Vagina (tissue), 2 donors: ENCODE results near the gene GRAMD1C. TPM values are rescaled to one million over a fixed set of nuclear protein-coding genes. Genes with fewer than 3 reads are reported as not detected.

Experiments
- DNase-seq, 2 donors: peaks; one replicate each; pipeline ENCODE4 v3.0.0-alpha.2; 2017; ENCODE audit errors: extremely low spot score in 2 of 2
- H3K27ac ChIP-seq: fragments of 200-600 bp; sonication (generic); one replicate; pipeline ENCODE4 v1.5.1; 2019
- H3K27me3 ChIP-seq: fragments of 200-600 bp; sonication (generic); one replicate; pipeline ENCODE4 v1.5.1; 2019
- H3K36me3 ChIP-seq, 2 donors: fragments of 200-600 bp; sonication (generic); one replicate each; pipeline ENCODE4 v1.5.1; 2017 to 2019
- H3K4me1 ChIP-seq: fragments of 200-600 bp; sonication (generic); one replicate; pipeline ENCODE4 v1.5.1; 2019
- H3K4me3 ChIP-seq, 2 donors: fragments of 200-600 bp; sonication (generic); 1 replicate in 1 of 2; 2 replicates in 1 of 2; pipeline ENCODE4 v1.5.1; 2016 to 2019
- H3K9me3 ChIP-seq: fragments of 200-600 bp; sonication (generic); one replicate; pipeline ENCODE4 v1.5.1; 2019
- CTCF ChIP-seq, 3 experiments: fragments of 450-650 bp in 2 of 3; fragments of 200-600 bp in 1 of 3; sonication (generic) in 1 of 3; IDR thresholded peaks; one replicate each; pipeline ENCODE4 v1.5.1; 2017 to 2019; ENCODE audit warnings: antibody characterized with exemption in 3 of 3, mild to moderate bottlenecking in 2 of 3, moderate library complexity in 2 of 3
- POLR2A ChIP-seq, 2 donors: fragments of 450-650 bp; IDR thresholded peaks; one replicate each; pipeline ENCODE4 v1.6.1; 2017; ENCODE audit warnings: antibody characterized with exemption in 2 of 2, mild to moderate bottlenecking in 2 of 2, moderate library complexity in 2 of 2
- POLR2AphosphoS5 ChIP-seq, 2 donors: sonication (generic); formaldehyde crosslinking; IDR thresholded peaks; one replicate each; pipeline ENCODE4 v1.9.0; 2017; ENCODE audit warnings: antibody characterized with exemption in 2 of 2, mild to moderate bottlenecking in 2 of 2, low read depth in 1 of 2; ENCODE audit not compliant: insufficient read depth in 1 of 2
- intact Hi-C: fragments of 100-400 bp; cut with DNase I; formaldehyde crosslinking; loops from one replicate; pipeline ENCODE4 v1.15.1; 2023
- total RNA-seq: library from RNA; depleted of rRNA; stranded (reverse); fragments of >200 nt; gene quantifications from one replicate; pipeline ENCODE4 v1.2.3, GENCODE V29; 2016

Gene GRAMD1C
- total RNA-seq, 1 donor from 2014 or later, result 9.6 TPM

- intact Hi-C loops, result no loop called here
- TF ChIP-seq POLR2A (IDR thresholded peaks at IDR 0.05), result no peak
- no peak for TF ChIP-seq CTCF (IDR thresholded peaks at IDR 0.05)
- TF ChIP-seq POLR2AphosphoS5 (IDR thresholded peaks at IDR 0.05; ENCODE audit: insufficient read depth in 1 of 2, low read depth in 1 of 2), result no peak
- Histone ChIP-seq H3K4me1 (no peaks in the 10 kb centered on the region), H3K27ac (no peak overlapping the region), H3K9me3 (no peaks in the 10 kb centered on the region), H3K4me3 (no peak overlapping the region), H3K27me3 (no peaks in the 10 kb centered on the region), H3K36me3 (no peaks in the 10 kb centered on the region)
- DNase-seq, result no peak
Observed at GRCh38 chr3:113878403-113878802, 39.8 kb downstream of the GRAMD1C start.

- Histone ChIP-seq H3K4me1 (no peaks in the 10 kb centered on the region), H3K36me3 (no peaks in the 10 kb centered on the region), H3K9me3 (no peaks in the 10 kb centered on the region), H3K4me3 (no peak overlapping the region), H3K27me3 (no peaks in the 10 kb centered on the region), H3K27ac (no peak overlapping the region)
- TF ChIP-seq POLR2AphosphoS5 (IDR thresholded peaks at IDR 0.05; ENCODE audit: insufficient read depth in 1 of 2, low read depth in 1 of 2) (no peak), POLR2A (IDR thresholded peaks at IDR 0.05) (no peak), CTCF (IDR thresholded peaks at IDR 0.05) (no peak)
- DNase-seq, result no peak
- intact Hi-C loops, result no loop called here
Observed at GRCh38 chr3:113885050-113885449, 46.5 kb downstream of the GRAMD1C start.

- Histone ChIP-seq H3K27me3 (no peaks in the 10 kb centered on the region), H3K27ac (no peak overlapping the region), H3K9me3 (no peaks in the 10 kb centered on the region), H3K4me1 (no peaks in the 10 kb centered on the region), H3K4me3 (no peak overlapping the region), H3K36me3 (no peaks in the 10 kb centered on the region)
- TF ChIP-seq POLR2A (IDR thresholded peaks at IDR 0.05) (no peak), POLR2AphosphoS5 (IDR thresholded peaks at IDR 0.05; ENCODE audit: insufficient read depth in 1 of 2, low read depth in 1 of 2) (no peak), CTCF (IDR thresholded peaks at IDR 0.05) (no peak)
- DNase-seq, result no peak
- intact Hi-C loops, result no loop called here
Observed at GRCh38 chr3:113890256-113890900, 51.8 kb downstream of the GRAMD1C start.

GRCh38 chr3:113894927-113895326 lies 56.3 kb downstream of the GRAMD1C start:
- H3K4me3 ChIP-seq, result no peak overlapping the region
- no peaks in the 10 kb centered on the region for H3K27me3 ChIP-seq
- H3K4me1 ChIP-seq, result no peaks in the 10 kb centered on the region
- intact Hi-C loops, result no loop called here
- no peaks in the 10 kb centered on the region for H3K9me3 ChIP-seq
- H3K27ac ChIP-seq, result no peak overlapping the region
- no peak for TF ChIP-seq POLR2A (IDR thresholded peaks at IDR 0.05)
- no peak for TF ChIP-seq POLR2AphosphoS5 (IDR thresholded peaks at IDR 0.05; ENCODE audit: insufficient read depth in 1 of 2, low read depth in 1 of 2)
- TF ChIP-seq CTCF (IDR thresholded peaks at IDR 0.05), result no peak
- H3K36me3 ChIP-seq, result no peaks in the 10 kb centered on the region
- DNase-seq, result no peak

- DNase-seq, result no peak
- H3K27ac ChIP-seq, result no peak overlapping the region
- no peaks in the 10 kb centered on the region for H3K4me1 ChIP-seq
- H3K9me3 ChIP-seq, result no peaks in the 10 kb centered on the region
- intact Hi-C loops, result no loop called here
- H3K27me3 ChIP-seq, result no peaks in the 10 kb centered on the region
- TF ChIP-seq CTCF (IDR thresholded peaks at IDR 0.05) (no peak), POLR2AphosphoS5 (IDR thresholded peaks at IDR 0.05; ENCODE audit: insufficient read depth in 1 of 2, low read depth in 1 of 2) (peak in 1 of 2 donors; percentile 32), POLR2A (IDR thresholded peaks at IDR 0.05) (no peak)
- H3K36me3 ChIP-seq, result no peaks in the 10 kb centered on the region
- H3K4me3 ChIP-seq, result no peak overlapping the region
Observed at GRCh38 chr3:113895964-113896363, 57.4 kb downstream of the GRAMD1C start.
